OCI-M2 (cell line): ENCODE measurements around the gene MAPKAPK3.
"Not testable (repeated sequence)": the region's sequence is repeated elsewhere in the genome, so short reads cannot be mapped to it uniquely, and the experiment has no call there.

Experiments used
- DNase-seq: peaks from one replicate; lab custom pipeline; 2025; ENCODE audit not compliant: unreplicated experiment; lab: John Stamatoyannopoulos, UW

The MAPKAPK3 gene

DNA sequence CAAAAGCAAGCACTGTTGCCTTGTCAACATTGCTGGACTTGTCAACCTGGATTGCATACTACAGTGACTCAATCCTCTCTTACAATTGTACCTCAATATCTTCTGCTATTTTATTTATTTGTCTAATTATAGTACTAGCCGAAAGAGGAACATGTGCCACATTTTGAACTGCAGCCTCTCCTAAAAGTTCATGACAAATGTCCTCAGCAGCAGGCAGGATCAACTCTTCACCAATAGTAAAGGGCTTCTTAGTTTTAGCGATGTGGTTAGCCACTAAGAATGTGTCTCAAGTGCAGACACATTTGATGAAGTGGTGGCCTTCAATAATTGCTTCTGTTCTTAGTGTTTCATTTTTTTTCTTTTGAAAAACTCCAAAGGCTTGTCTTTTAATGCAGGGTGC, 71.0 kb downstream of the MAPKAPK3 start:
- no peak for DNase-seq

DNA sequence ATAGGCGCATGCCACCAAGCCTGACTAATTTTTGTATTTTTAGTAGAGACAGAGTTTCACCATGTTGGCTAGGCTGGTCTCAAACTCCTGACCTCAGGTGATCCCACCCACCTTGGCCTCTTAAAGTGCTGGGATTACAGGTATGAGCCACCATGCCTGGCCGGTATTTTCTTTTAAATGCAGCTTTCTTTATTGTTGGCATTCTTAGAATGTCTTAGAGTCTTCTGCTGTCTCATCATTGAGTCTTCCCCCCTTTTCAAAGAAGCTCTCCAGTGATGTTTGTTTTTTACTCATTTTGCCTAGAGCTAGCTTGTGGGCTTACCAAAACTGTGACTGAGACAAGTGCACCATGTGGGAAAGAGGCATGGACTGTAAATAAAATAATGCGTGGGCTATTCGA, 71.7 kb downstream of the MAPKAPK3 start:
- DNase-seq, result not testable (repeated sequence)

GRCh38 chr3:50689558-50689957, 72.6 kb downstream of the MAPKAPK3 start:
- DNase-seq, result no peak

GRCh38 chr3:50695031-50695430, 78.1 kb downstream of the MAPKAPK3 start:
- no peak for DNase-seq

DNA sequence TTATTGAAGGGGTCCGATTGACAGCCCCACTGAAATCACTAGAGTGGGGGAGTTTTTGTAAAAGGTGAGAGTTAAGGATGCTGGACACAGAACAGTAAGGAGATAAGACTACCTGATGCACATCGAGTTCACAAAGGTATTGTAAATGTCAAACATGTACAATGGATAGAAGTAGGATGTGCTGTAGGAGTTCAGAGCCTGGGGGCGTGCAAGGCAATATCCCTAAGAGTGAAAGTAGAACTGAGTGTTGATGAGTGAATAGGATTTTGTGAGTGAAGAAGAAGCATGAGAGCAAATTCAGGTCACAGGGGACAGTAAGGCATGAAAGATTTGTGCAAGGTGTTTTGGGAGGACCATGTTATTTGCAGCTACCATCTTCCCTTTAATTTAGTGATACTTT, 79.3 kb downstream of the MAPKAPK3 start:
- no peak for DNase-seq

- DNase-seq, result no peak
Measured at GRCh38 chr3:50698269-50698668, 81.3 kb downstream of the MAPKAPK3 start.
